Adrenal gland (tissue), 12 donors: ENCODE data around the gene HOXC13. TPM values are rescaled to one million over a fixed set of nuclear protein-coding genes. Genes with fewer than 3 reads are reported as not detected.

Experiments used
- DNase-seq, 7 donors: peaks; one replicate each; pipeline ENCODE4 v3.0.0-alpha.2; 2019 to 2020
- H3K27ac ChIP-seq, 5 donors: fragments of 200-600 bp; sonication (generic) in 4 of 5; 1 replicate in 3 of 5; 2 replicates in 2 of 5; pipeline versions ENCODE4 v1.5.1 to v1.8.0; 2016 to 2020; ENCODE audit warnings: mild to moderate bottlenecking in 1 of 5
- H3K27me3 ChIP-seq: fragments of 200-600 bp; 2 replicates; pipeline ENCODE4 v1.8.0; 2021
- H3K36me3 ChIP-seq, 2 donors: fragments of 200-600 bp; replicated peaks in 1 of 2; 1 replicate in 1 of 2; 2 replicates in 1 of 2; pipeline versions ENCODE4 v1.5.1 to v1.8.0; 2018 to 2022
- H3K4me1 ChIP-seq, 2 donors: fragments of 200-600 bp; replicated peaks in 1 of 2; 1 replicate in 1 of 2; 2 replicates in 1 of 2; pipeline versions ENCODE4 v1.5.1 to v1.8.0; 2018 to 2021
- H3K4me3 ChIP-seq, 4 donors: fragments of 200-600 bp; sonication (generic) in 3 of 4; one replicate each; pipeline ENCODE4 v1.5.1; 2016 to 2018
- H3K9me3 ChIP-seq, 3 donors: fragments of 200-600 bp; sonication (generic) in 1 of 3; replicated peaks in 1 of 3; 1 replicate in 2 of 3; 2 replicates in 1 of 3; pipeline versions ENCODE4 v1.5.1 to v1.8.0; 2016 to 2021
- POLR2A ChIP-seq, 2 donors: fragments of 450-650 bp; IDR thresholded peaks; one replicate each; pipeline ENCODE4 v1.6.1; 2017; ENCODE audit warnings: antibody characterized with exemption in 2 of 2, mild to moderate bottlenecking in 2 of 2, moderate library complexity in 1 of 2
- WGBS, 4 donors: extraction: QIAGEN DNeasy Blood & Tissue Kit in 2 of 4; methylation state at CpG; one replicate each; pipeline versions ENCODE4 v1.1.5 to v1.1.7; 2013 to 2017; 5-methylcytosine and 5-hydroxymethylcytosine counted together
- intact Hi-C, 2 donors: fragments of 100-400 bp; cut with DNase I; formaldehyde crosslinking; loops; one replicate each; pipeline versions ENCODE4 v1.14.1 to v1.15.0; 2022 to 2023
- microRNA counts, 2 donors: library from miRNA; unstranded; fragments of <30 nt; microRNA quantifications; one replicate each; lab custom pipeline; 2016
- microRNA-seq, 3 donors: library from miRNA; unstranded; fragments of <30 nt; microRNA quantifications; one replicate each; pipeline ENCODE4, GENCODE V29; 2017 to 2020
- polyA plus RNA-seq, 3 donors: library from polyadenylated mRNA; stranded (reverse); fragments of 200-250 nt in 2 of 3; fragments of 350-450 nt in 1 of 3; fragmentation: Illumina TruSeq in 1 of 3; extraction: RNeasy Lipid Tissue Mini Kit (QIAGEN cat#74804) in 1 of 3; gene quantifications; one replicate each; pipeline ENCODE4 v1.2.3, GENCODE V29; 2013 to 2014
- small RNA-seq, 2 donors: library from RNA; depleted of rRNA; stranded (forward); fragments of <200 nt; gene quantifications; one replicate each; pipeline ENCODE3, GENCODE V24; 2016
- total RNA-seq, 9 donors: library from RNA; depleted of rRNA in 4 of 9; stranded (reverse); fragments of >200 nt in 4 of 9; fragments of 120-200 nt in 1 of 9; fragmentation: NEBNext Ultra II Directional in 1 of 9; extraction: Animal tissue kit (Norgen Biotek cat#: 25700) in 1 of 9; gene quantifications; one replicate each; pipeline versions ENCODE4 v1.1.0 to v1.2.4, GENCODE V29; 2013 to 2023
- TF ChIP-seq, protein P1 (sequence below), 6 experiments: fragments of 450-650 bp in 4 of 6; fragments of 200-600 bp in 2 of 6; sonication (generic) in 1 of 6; IDR thresholded peaks; 1 replicate in 5 of 6; 2 replicates in 1 of 6; pipeline versions ENCODE4 v1.5.1 to v1.8.0; 2016 to 2021; ENCODE audit warnings: antibody characterized with exemption in 6 of 6, mild to moderate bottlenecking in 2 of 6, moderate library complexity in 1 of 6
- donor health status: healthy with polysubstance abuse.
- donor health status: Bipolar disorder and iron deficiency.
- donor health status: DM: yes; HTN: yes; CAD: no.
- donor health status: DM: no; HTN: no; CAD: no.
- donor health status: DM: no; HTN: no; CAD: no.
- donor health status: DM: yes; HTN: yes; CAD: no.

Gene HOXC13
- total and polyA plus RNA-seq, 12 donors: 0.11 TPM; not detected in 11

DNA sequence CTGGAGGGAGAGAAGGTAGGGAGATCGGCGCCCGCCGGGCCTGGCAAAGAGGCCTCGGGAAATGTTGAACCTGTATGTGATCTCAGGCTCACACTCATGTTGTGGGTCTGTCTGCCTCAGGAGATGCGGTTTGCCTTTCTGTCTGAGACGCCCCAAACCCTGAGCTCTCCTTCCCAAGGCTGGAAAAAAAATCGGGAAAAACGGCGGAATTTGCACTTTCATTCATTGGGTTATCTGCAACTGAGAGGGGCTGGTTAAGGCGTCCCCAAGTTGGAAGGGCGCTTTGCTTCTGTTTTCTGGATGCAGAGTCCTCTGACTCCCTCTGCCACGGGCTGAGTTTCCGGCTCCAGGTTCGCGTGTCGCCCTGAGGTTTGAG, 56.4 kb downstream of the HOXC13 start:
- H3K4me1 ChIP-seq: peaks cover 6 to 17% of the 10 kb centered on the region in 2 donors
- no peak for DNase-seq
- peak overlapping the region in 1 of 5 donors; percentile 56 for H3K27ac ChIP-seq
- H3K36me3 ChIP-seq: no peaks in the 10 kb centered on the region
- intact Hi-C loops: no loop called here
- 24 to 38% (median 30%) methylated on average over 11 to 17 of the region's 17 CpGs for WGBS, 4 donors
- H3K27me3 ChIP-seq: peaks cover 63% of the 10 kb centered on the region
- TF ChIP-seq POLR2A (IDR thresholded peaks at IDR 0.05): no peak
- TF ChIP-seq, protein P1, sequence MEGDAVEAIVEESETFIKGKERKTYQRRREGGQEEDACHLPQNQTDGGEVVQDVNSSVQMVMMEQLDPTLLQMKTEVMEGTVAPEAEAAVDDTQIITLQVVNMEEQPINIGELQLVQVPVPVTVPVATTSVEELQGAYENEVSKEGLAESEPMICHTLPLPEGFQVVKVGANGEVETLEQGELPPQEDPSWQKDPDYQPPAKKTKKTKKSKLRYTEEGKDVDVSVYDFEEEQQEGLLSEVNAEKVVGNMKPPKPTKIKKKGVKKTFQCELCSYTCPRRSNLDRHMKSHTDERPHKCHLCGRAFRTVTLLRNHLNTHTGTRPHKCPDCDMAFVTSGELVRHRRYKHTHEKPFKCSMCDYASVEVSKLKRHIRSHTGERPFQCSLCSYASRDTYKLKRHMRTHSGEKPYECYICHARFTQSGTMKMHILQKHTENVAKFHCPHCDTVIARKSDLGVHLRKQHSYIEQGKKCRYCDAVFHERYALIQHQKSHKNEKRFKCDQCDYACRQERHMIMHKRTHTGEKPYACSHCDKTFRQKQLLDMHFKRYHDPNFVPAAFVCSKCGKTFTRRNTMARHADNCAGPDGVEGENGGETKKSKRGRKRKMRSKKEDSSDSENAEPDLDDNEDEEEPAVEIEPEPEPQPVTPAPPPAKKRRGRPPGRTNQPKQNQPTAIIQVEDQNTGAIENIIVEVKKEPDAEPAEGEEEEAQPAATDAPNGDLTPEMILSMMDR (IDR thresholded peaks at IDR 0.05): no peak
- no peak overlapping the region for H3K4me3 ChIP-seq
- H3K9me3 ChIP-seq: no peaks in the 10 kb centered on the region

DNA sequence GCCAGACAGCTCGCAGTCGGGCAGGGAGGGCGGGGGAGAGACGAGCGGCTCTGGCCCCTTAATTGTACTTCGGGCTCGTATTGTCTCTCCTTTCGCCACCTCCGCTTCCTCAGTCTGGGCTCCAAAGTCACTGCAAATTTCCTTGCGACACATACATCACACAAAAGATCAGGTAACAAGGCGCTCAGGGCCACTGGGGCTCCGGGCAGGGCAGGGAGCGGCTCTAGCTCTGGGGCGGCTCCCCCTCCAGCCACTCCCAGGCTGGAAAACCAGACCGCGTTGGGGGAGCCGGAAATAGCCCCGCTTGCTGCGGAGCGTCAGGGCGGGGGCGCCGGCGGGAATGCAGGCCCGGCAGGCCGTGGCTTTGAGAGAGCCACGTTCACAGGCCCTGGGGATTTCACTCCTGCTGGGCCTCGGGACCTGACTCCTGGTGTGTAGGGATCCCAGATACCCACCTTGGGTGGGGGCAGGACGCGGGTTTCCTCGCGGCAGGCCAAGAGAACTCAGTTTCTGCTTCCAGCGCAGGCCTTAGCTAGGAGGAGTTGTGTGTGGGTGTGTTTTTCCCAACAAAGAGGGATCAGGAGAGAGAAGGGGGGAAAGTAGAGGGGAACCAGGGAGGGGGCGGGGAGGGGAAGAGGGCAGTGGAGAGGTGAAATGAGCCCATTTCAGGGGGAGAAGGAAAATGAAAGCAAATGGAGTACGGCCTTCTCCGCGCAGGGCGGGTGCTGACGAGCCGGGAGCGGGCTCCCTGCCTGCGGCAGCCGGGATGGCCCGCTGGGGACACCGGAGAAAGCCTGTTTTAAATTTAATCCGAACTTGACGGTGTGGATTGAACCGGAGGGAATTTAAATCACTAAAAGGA, 57.0 kb downstream of the HOXC13 start:
- no peaks in the 10 kb centered on the region for H3K9me3 ChIP-seq
- 34 to 62% (median 45%) methylated on average over 29 to 48 of the region's 48 CpGs for WGBS, 4 donors
- intact Hi-C loops: no loop called here
- H3K27ac ChIP-seq: peak overlapping the region in 1 of 5 donors; percentile 56
- TF ChIP-seq, protein P1 (IDR thresholded peaks at IDR 0.05): no peak
- no peak for TF ChIP-seq POLR2A (IDR thresholded peaks at IDR 0.05)
- peak overlapping the region in 1 of 4 donors; percentile 6 for H3K4me3 ChIP-seq
- H3K36me3 ChIP-seq: no peaks in the 10 kb centered on the region
- no peak for DNase-seq
- H3K27me3 ChIP-seq: peaks cover 59% of the 10 kb centered on the region
- H3K4me1 ChIP-seq: peaks cover 12 to 21% of the 10 kb centered on the region in 2 donors

MicroRNAs encoded within 50 kb of the gene (microRNA counts, 767-probe panel; counts per million panel counts)
- microRNA hsa-miR-196a-5p (lab: Ali Mortazavi, UCI): 0 to 2,182 counts per million in 2 donors

Small RNAs within 50 kb of the gene (microRNA-seq; reads per million reads assigned to microRNA genes)
- gene MIR196A2: 11.9 to 79.1 (median 30.9) reads per million in 3 donors

Small RNAs within 50 kb of the gene (small RNA-seq; reads per million reads assigned to genes)
- gene AC012531.3: 0 reads per million in 2 donors
- gene AC012531.4: 0 reads per million in 2 donors
- 0.83 to 6.8 reads per million in 2 donors for gene MIR196A2
- gene RF01905: 0 reads per million in 2 donors
- gene RF01906: 0 reads per million in 2 donors

Other genes with a start within 250 kb of the HOXC13 start
- 100 to 1,000 TPM in 6 of 9 donors, 10 to 100 TPM in 3; 62.2 to 187 (median 136) TPM for gene CALCOCO1, start 211.4 kb upstream of the HOXC13 start, total RNA-seq
- 100 to 1,000 TPM in 1 of 3 donors, 10 to 100 TPM in 2; 48.0 to 128 (median 85.4) TPM for gene CALCOCO1, start 211.4 kb upstream of the HOXC13 start, polyA plus RNA-seq
- not detected for gene CISTR, start 186.9 kb upstream of the HOXC13 start, total RNA-seq
- not detected for gene CISTR, start 186.9 kb upstream of the HOXC13 start, polyA plus RNA-seq
- gene HOXC12, start 16.1 kb downstream of the HOXC13 start, total RNA-seq: not detected
- not detected for gene HOXC12, start 16.1 kb downstream of the HOXC13 start, polyA plus RNA-seq
- gene HOXC11, start 34.3 kb downstream of the HOXC13 start, total RNA-seq: not detected
- not detected for gene HOXC11, start 34.3 kb downstream of the HOXC13 start, polyA plus RNA-seq
- gene HOTAIR, start 36.1 kb downstream of the HOXC13 start, total RNA-seq: not detected
- gene HOTAIR, start 36.1 kb downstream of the HOXC13 start, polyA plus RNA-seq: not detected
- 1 to 10 TPM in 4 of 9 donors, under 1 TPM in 2, not detected in 3; 0.68 to 4.5 (median 2.3) TPM for gene HOXC10, start 46.3 kb downstream of the HOXC13 start, total RNA-seq
- gene HOXC10, start 46.3 kb downstream of the HOXC13 start, polyA plus RNA-seq: 1 to 10 TPM in 1 of 3 donors, under 1 TPM in 2; 0.34 to 1.5 (median 0.72) TPM
- gene HOXC9, start 61.3 kb downstream of the HOXC13 start, total RNA-seq: 1 to 10 TPM in 8 of 9 donors, not detected in 1; 1.2 to 5.6 (median 2.3) TPM
- gene HOXC9, start 61.3 kb downstream of the HOXC13 start, polyA plus RNA-seq: 10 to 100 TPM in 1 of 3 donors, 1 to 10 TPM in 2; 5.6 to 12.1 (median 7.3) TPM
- 1 to 10 TPM in 8 of 9 donors, under 1 TPM in 1; 0.50 to 8.3 (median 4.0) TPM for gene HOXC8, start 70.2 kb downstream of the HOXC13 start, total RNA-seq
- 1 to 10 TPM; 3.3 to 7.4 (median 3.4) TPM for gene HOXC8, start 70.2 kb downstream of the HOXC13 start, polyA plus RNA-seq
- 10 to 100 TPM in 4 of 9 donors, 1 to 10 TPM in 5; 1.5 to 20.3 (median 7.0) TPM for gene HOXC6, start 89.6 kb downstream of the HOXC13 start, total RNA-seq
- gene HOXC6, start 89.6 kb downstream of the HOXC13 start, polyA plus RNA-seq: 10 to 100 TPM; 19.9 to 23.1 (median 21.2) TPM
- 1 to 10 TPM in 3 of 9 donors, under 1 TPM in 6; 0.36 to 1.9 (median 0.86) TPM for gene HOXC5, start 94.2 kb downstream of the HOXC13 start, total RNA-seq
- 1 to 10 TPM in 1 of 3 donors, under 1 TPM in 2; 0.48 to 1.3 (median 0.51) TPM for gene HOXC5, start 94.2 kb downstream of the HOXC13 start, polyA plus RNA-seq
- gene HOXC4, start 115.0 kb downstream of the HOXC13 start, total RNA-seq: 1 to 10 TPM in 7 of 9 donors, under 1 TPM in 2; 0.78 to 7.4 (median 2.9) TPM
- 1 to 10 TPM; 2.9 to 7.3 (median 3.0) TPM for gene HOXC4, start 115.0 kb downstream of the HOXC13 start, polyA plus RNA-seq